GM21390 (cell line): ENCODE measurements around the gene CPNE5.
"Not testable (repeated sequence)": the region's sequence is repeated elsewhere in the genome, so short reads cannot be mapped to it uniquely, and the experiment has no call there.

Experiments used
- ATAC-seq: cut with Tn5 transposase; IDR thresholded peaks from one replicate; pipeline ENCODE4 v1.9.1; 2021; ENCODE audit not compliant: unreplicated experiment

The CPNE5 gene

GRCh38 chr6:36817176-36817817, 21.9 kb downstream of the CPNE5 start:
- ATAC-seq, result no peak

GRCh38 chr6:36815962-36816735, 23.1 kb downstream of the CPNE5 start:
- no peak for ATAC-seq

- ATAC-seq, result no peak
These were observed 25.0 kb downstream of the CPNE5 start for GRCh38 chr6:36814249-36814648.

GRCh38 chr6:36813526-36813925, 25.7 kb downstream of the CPNE5 start:
- ATAC-seq, result no peak

DNA sequence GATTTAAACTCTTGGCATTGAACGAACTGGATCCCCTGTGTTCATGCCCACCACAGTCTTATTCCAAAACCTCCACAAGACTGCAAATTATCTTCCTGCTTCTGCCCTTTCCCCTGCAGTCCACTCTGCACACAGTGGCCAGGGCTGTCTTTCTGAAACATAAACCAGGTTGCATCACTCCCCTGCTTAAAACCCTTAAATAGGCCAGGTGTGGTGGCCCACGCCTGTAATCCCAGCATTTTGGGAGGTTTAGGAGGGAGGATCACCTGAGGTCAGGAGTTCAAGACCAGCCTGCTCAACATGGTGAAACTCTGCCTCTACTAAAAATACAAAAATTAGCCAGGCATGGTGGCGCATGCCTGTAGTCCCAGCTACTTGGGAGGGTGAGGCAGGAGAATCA, 26.2 kb downstream of the CPNE5 start:
- not testable (repeated sequence) for ATAC-seq

- ATAC-seq, result no peak
These were observed 29.1 kb downstream of the CPNE5 start for GRCh38 chr6:36809941-36810803.

DNA sequence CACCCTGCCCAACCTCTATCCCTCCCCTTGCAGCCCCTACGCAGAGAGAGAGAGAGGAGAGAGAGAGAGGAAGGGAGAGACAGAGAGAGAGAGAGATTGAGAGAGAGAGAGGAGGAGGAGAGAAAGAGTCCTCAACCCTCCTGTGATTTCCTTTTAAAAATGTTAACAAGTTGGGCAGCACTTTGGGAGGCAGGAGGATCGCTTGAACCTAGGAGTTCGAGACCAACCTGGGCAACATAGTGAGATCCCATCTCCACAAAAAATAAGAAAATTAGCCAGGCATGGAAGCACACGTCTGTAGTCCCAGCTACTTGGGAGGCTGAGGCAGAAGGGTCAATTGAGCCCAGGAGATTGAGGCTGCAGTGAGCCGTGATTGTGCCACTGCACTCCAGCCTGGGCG, 30.1 kb downstream of the CPNE5 start:
- no peak for ATAC-seq

GRCh38 chr6:36808634-36809033, 30.6 kb downstream of the CPNE5 start:
- ATAC-seq, result no peak

DNA sequence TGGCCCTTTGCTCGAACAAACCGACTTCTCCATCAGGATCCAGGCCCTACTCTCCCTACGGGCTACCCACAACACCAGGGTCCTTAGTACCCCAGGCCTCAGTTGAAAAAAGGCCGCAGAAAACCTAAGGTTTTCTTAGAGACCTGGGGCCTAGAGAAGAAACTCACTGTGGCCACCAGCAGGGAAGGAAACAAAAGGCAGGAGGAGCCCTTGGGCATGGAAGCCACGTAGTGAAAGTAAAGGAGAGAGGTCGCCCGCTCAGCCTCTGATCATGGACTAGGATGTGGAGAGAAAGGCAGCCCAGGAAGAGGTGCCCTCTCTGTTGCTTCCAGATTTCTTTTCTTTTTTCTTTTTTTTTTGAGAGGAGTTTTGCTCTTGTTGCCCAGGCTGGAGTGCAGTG, 31.5 kb downstream of the CPNE5 start:
- no peak for ATAC-seq

DNA sequence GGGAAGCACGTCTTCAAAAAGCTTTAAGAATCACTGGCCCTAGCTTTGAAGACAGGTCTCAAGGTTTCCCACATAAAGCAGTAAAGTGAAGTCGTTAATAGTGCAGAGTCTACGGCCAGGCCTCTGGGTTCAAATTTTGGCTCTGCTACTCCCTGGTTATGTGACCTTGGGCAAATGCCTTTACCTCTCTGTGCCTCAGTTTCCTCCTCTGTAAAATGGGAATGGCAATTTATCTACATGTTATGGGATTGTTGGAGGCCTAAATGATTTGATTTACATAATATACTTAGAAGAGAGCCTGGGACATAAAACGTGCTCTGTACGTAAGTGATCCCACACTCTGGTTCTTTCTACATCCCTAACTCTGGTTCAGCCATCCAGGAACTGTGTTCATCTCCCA, 32.1 kb downstream of the CPNE5 start:
- ATAC-seq, result no peak

DNA sequence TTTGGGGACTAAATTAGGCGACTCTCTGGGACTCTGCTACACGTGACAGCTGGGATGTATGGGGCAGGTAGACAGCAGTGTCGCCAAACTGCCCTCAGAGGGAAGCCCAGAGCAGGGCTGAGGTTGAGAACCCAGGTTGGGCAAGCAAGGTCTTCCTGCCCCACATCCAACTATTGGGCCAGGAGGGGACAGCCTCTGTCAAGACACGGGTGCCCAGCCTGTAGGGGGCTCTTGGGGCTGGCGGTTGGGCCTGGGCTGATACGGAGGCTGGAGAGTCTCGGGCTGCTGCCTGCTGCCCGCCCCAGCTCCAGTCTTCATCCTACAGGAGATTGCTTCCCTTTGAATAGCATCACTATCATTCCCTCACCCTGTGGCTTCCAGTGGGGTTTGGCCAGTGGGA, 33.3 kb downstream of the CPNE5 start:
- no peak for ATAC-seq

DNA sequence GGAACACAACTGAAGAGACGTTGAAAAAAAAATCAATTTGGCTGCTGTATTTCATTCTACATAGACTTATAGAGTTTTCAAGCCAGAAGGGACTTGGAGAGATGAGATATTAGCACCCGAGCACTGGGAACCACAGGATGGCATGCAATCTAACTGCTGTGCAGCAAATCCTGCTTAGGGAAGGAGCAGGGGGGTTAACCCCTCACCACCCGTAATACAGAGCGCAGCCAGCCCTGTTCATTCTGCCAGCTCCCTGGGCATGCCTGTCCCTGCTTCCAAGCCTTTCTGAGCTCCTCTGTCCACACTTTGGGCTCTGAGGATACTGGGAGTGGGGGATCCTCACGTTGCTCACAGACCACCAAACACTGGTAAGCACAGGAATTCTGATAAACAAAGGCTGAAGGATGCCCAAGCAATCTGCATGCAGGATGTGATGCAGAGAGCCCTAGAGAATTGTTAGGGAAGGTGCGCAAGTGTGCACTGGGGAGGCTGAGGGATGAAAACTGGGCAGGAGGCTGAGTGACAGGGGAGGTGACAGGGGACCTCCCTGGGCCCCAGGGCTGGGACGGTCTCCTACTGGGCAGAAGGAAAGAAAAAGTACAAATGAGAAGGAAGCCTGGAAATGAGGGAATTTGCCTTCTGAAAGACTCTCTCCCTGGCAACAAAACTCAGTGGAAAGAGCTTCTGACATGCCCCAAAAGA, 34.0 kb downstream of the CPNE5 start:
- no peak for ATAC-seq

- ATAC-seq, result no peak
These were observed 34.7 kb downstream of the CPNE5 start for GRCh38 chr6:36804563-36804962.

DNA sequence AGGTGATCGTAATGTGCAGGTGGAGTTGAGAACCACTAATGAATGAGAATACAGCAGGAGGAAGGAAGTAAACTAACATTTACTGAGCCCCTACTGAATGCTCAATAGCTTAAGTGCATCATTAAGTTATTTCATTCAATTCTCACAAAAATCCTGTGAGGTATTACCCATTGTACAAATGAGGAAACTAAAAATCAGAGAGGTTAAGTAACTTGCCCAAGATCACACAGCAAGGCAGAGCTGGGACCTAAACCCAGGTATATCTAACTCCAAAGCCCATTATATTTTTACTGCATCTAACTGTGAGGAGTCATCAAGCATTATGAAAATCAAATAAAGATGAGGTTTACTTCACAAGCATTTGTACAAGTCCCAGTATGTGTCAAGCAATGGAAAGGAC, 35.3 kb downstream of the CPNE5 start:
- ATAC-seq, result no peak

GRCh38 chr6:36803482-36803881, 35.8 kb downstream of the CPNE5 start:
- ATAC-seq, result no peak

DNA sequence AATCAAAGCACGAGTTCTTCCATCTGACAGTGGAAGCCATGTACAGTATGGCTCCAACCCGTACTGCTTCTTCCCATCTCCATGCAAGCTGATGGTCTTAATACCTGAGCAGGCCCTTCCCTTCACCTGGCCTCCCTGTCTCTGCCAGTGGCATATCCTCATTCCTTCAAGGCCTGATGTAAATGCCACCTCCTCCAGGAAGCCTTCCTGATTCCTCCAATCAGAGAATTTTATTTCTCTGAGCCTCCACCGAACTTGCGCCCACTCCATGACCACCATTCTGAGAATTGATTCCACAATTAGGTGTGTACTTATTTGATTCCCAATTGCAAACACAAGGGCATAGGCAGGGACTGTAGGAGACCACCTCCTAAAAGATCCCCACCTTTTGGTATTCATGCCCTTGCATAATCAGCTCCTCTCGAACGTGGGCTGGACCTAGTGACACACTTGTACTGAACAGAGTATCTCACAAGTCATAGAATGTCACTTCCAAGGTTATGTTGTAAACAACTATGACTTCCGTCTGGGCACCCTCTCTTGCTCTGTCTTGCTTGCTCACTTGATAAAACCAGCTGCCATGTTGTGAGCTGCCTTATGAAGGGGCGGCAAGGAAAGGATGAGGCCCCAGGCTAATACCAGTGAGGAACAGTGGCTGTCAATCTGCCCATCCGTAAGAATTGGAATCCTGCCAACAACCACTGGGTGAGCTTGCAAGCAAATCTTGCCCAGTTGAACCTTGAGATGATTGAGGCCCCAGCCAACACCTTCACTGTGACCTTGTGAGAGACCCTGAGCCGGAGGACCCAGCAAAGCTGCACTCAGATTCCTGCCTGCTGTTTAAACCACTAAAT, 38.8 kb downstream of the CPNE5 start:
- no peak for ATAC-seq

GRCh38 chr6:36798852-36799251, 40.4 kb downstream of the CPNE5 start:
- ATAC-seq, result no peak

DNA sequence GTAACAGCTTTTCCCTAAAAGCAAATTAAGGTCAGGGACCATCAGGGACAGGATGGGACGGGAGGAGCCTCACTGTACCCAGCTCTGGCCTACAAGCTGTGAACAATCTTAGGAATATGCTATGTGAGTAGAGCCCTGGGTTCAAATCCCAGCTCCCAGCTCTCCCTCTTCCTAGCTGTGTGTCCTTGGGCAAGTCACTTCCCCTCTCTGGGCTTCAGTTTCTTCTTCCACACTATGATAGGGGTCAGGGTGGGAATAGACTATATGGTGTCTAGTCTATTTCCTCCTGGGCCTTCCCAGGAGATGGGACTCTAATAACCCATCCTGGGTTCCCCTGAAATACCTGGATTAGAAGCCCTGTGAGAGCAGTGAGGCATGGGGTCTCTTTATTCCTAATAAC, 41.6 kb downstream of the CPNE5 start:
- ATAC-seq, result no peak

- no peak for ATAC-seq
These were observed 42.2 kb downstream of the CPNE5 start for GRCh38 chr6:36797055-36797454.

DNA sequence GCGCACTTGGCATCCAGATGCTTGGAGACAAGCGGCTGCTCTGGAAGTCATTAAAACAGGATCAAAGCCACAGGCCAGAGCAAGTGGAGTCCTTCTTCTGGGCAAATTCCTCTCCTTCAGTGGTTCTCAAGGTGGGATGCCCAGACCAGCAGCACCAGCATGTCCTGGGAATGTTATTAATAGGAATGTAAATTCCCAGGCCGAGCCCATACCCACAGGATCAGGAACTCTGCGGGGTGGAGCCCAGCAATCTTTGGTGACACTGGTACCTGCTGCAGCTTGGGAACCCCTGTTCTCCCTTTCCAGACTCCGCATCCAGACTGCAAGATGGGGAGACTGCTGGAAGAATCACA, 44.6 kb downstream of the CPNE5 start:
- ATAC-seq, result no peak
